Breast epithelium (tissue), 3 donors: ENCODE measurements around the gene ADPRHL1.

Source experiments
- POLR2A ChIP-seq: fragments of 450-650 bp; IDR thresholded peaks from one replicate; pipeline ENCODE4 v1.6.1; 2016; ENCODE audit warnings: antibody characterized with exemption, mild to moderate bottlenecking, moderate library complexity
- POLR2AphosphoS5 ChIP-seq, 3 donors: sonication (generic); formaldehyde crosslinking; IDR thresholded peaks; one replicate each; pipeline ENCODE4 v1.6.1; 2017; ENCODE audit warnings: antibody characterized with exemption in 3 of 3
- TF ChIP-seq, protein P1 (sequence below), 3 donors: fragments of 450-650 bp; IDR thresholded peaks; one replicate each; pipeline ENCODE4 v1.5.1; 2016 to 2017; ENCODE audit warnings: antibody characterized with exemption in 3 of 3, mild to moderate bottlenecking in 3 of 3, moderate library complexity in 3 of 3

DNA sequence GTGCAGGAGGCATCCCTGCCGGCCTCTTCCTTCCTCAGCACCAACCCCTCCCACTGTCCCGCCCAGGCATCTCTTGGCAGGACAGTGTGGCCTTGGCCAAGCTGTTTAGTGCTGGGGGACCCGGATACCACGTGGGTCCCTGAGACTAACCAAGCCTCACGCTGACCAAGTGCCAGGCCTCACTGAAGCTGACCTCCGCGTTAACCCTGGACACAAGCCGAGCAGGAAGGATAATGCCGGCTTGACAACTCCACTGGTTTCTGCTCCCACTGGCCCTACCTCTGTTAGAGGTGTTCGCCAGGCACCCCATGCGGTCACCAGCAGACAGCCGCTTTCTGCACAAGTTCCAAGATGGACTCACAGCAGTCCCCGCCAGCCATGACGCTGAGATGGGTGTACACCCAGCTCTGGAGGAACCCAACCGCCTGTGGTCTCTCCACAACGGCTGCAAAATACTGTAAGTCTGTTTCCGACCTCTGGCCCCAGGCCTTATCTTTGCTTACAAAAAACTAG lies 101.7 kb downstream of the ADPRHL1 start:
- TF ChIP-seq, protein P1, sequence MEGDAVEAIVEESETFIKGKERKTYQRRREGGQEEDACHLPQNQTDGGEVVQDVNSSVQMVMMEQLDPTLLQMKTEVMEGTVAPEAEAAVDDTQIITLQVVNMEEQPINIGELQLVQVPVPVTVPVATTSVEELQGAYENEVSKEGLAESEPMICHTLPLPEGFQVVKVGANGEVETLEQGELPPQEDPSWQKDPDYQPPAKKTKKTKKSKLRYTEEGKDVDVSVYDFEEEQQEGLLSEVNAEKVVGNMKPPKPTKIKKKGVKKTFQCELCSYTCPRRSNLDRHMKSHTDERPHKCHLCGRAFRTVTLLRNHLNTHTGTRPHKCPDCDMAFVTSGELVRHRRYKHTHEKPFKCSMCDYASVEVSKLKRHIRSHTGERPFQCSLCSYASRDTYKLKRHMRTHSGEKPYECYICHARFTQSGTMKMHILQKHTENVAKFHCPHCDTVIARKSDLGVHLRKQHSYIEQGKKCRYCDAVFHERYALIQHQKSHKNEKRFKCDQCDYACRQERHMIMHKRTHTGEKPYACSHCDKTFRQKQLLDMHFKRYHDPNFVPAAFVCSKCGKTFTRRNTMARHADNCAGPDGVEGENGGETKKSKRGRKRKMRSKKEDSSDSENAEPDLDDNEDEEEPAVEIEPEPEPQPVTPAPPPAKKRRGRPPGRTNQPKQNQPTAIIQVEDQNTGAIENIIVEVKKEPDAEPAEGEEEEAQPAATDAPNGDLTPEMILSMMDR (IDR thresholded peaks at IDR 0.05) = no peak
- no peak for TF ChIP-seq POLR2A
- TF ChIP-seq POLR2AphosphoS5 (IDR thresholded peaks at IDR 0.05) = no peak
